ENCODE measurements around the gene HES7. TPM values are rescaled to one million over a fixed set of nuclear protein-coding genes. Genes with fewer than 3 reads are reported as not detected.

Gene HES7
- total RNA-seq, 2 experiments from 2014 or later, result 0.52 to 0.53 TPM

DNA sequence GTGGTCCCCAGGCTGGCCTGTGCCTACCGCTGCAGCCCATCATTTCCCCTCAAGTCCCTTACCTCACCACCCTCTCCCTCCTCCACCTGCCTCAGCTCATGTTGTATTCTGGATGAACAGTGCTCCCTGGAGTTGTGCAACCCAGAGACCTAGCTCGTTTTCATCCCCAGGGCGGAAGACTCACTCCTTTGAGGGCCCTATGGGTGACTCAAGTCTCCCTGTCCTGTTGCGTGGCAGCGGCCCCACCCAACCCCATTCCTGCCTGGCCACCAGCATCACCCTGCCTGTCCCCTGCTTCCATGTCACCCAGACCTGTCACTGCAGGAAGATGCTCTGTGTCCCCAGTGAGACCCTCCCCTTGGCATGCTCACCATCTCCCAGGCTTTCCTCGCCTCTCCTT is 39.7 kb downstream of the HES7 start:
- Histone ChIP-seq H3K27ac (ENCODE audit: low read depth in 1 of 2, low read length in 2 of 2) (no peak overlapping the region), H3K27me3 (ENCODE audit: control insufficient read depth in 1 of 2, insufficient read depth in 2 of 2, low read length in 2 of 2) (no peaks in the 10 kb centered on the region), H3K4me3 (ENCODE audit: low read length) (no peak overlapping the region), H3K36me3 (ENCODE audit: insufficient read depth, low read length) (no peaks in the 10 kb centered on the region), H3K9me3 (ENCODE audit: control insufficient read depth in 1 of 2, insufficient read depth in 1 of 2, low read length in 2 of 2) (no peaks in the 10 kb centered on the region), H3K4me1 (ENCODE audit: insufficient read depth, low read length) (peaks cover 15% of the 10 kb centered on the region)
- Mint-ChIP-seq H3K4me3 (no peak overlapping the region), H3K27me3 (peaks cover 16% of the 10 kb centered on the region), H3K27ac (no peak overlapping the region), H3K4me1 (ENCODE audit: low read depth) (peaks cover 12% of the 10 kb centered on the region), H3K36me3 (ENCODE audit: low read depth) (peaks cover 2% of the 10 kb centered on the region), H3K9me3 (no peaks in the 10 kb centered on the region)
- ChIA-PET POLR2A (no interaction called here), CTCF (interaction anchor here (0.5 to 1.6 kb wide), 3 partner anchors 11 to 110 kb away, joined by 3 to 5 read pairs (median 3); no protein-coding TSS in a partner anchor)
- no peak for ATAC-seq (ENCODE audit: poor library complexity)
- DNase-seq, result no peak
- intact Hi-C loops (cut with DNase I, micrococcal nuclease), result no loop called here
- no peak for TF ChIP-seq CTCF (IDR thresholded peaks at IDR 0.05)

DNA sequence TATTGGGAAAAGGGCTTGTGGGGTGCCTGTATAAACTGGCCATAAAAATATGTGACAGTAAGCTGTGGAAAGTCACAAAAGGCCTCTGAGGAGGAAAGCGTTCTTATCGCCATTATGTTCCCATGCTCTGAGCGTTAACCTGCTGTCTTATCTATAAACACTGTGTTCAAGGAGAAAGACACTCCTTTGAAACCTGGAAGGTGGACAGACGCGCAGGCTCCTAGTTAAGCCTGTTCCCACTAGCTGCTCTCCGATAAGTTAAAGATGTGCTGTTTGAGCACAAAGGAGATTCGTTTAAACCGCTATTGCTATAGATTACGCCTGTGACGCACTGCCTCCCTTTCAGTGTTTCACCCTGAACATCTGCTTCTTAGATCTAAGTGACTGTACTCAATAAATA is 41.6 kb downstream of the HES7 start:
- Histone ChIP-seq H3K36me3 (ENCODE audit: insufficient read depth, low read length) (no peaks in the 10 kb centered on the region), H3K4me1 (ENCODE audit: insufficient read depth, low read length) (peaks cover 20% of the 10 kb centered on the region), H3K4me3 (ENCODE audit: low read length) (no peak overlapping the region), H3K27ac (ENCODE audit: low read depth in 1 of 2, low read length in 2 of 2) (no peak overlapping the region), H3K27me3 (ENCODE audit: control insufficient read depth in 1 of 2, insufficient read depth in 2 of 2, low read length in 2 of 2) (no peaks in the 10 kb centered on the region), H3K9me3 (ENCODE audit: control insufficient read depth in 1 of 2, insufficient read depth in 1 of 2, low read length in 2 of 2) (no peaks in the 10 kb centered on the region)
- intact Hi-C loops (cut with DNase I, micrococcal nuclease), result no loop called here
- ChIA-PET CTCF (no interaction called here), POLR2A (no interaction called here)
- Mint-ChIP-seq H3K4me1 (ENCODE audit: low read depth) (peaks cover 15% of the 10 kb centered on the region), H3K27me3 (peaks cover 8% of the 10 kb centered on the region), H3K27ac (no peak overlapping the region), H3K9me3 (no peaks in the 10 kb centered on the region), H3K4me3 (no peak overlapping the region), H3K36me3 (ENCODE audit: low read depth) (peaks cover 4% of the 10 kb centered on the region)
- ATAC-seq (ENCODE audit: poor library complexity) (no peak), DNase-seq (no peak)
- no peak for TF ChIP-seq CTCF (IDR thresholded peaks at IDR 0.05)

GRCh38 chr17:8081876-8082275 is 42.0 kb downstream of the HES7 start:
- no peak for ATAC-seq (ENCODE audit: poor library complexity)
- Mint-ChIP-seq H3K27ac (no peak overlapping the region), H3K36me3 (ENCODE audit: low read depth) (peaks cover 4% of the 10 kb centered on the region), H3K4me1 (ENCODE audit: low read depth) (peaks cover 15% of the 10 kb centered on the region), H3K27me3 (peaks cover 8% of the 10 kb centered on the region), H3K9me3 (no peaks in the 10 kb centered on the region), H3K4me3 (no peak overlapping the region)
- Histone ChIP-seq H3K4me1 (ENCODE audit: insufficient read depth, low read length) (peaks cover 20% of the 10 kb centered on the region), H3K36me3 (ENCODE audit: insufficient read depth, low read length) (no peaks in the 10 kb centered on the region), H3K4me3 (ENCODE audit: low read length) (no peak overlapping the region), H3K27me3 (ENCODE audit: control insufficient read depth in 1 of 2, insufficient read depth in 2 of 2, low read length in 2 of 2) (no peaks in the 10 kb centered on the region), H3K9me3 (ENCODE audit: control insufficient read depth in 1 of 2, insufficient read depth in 1 of 2, low read length in 2 of 2) (no peaks in the 10 kb centered on the region), H3K27ac (ENCODE audit: low read depth in 1 of 2, low read length in 2 of 2) (no peak overlapping the region)
- intact Hi-C loops (cut with DNase I, micrococcal nuclease), result loop anchor here in 1 of 2 experiments (2.0 kb wide), 1 partner anchor 37 kb away; the partner anchor contains the start of gene ALOXE3
- CTCF ChIA-PET, result no interaction called here
- TF ChIP-seq CTCF (IDR thresholded peaks at IDR 0.05), result no peak
- POLR2A ChIA-PET, result no interaction called here
- no peak for DNase-seq

Data from CD4-positive, alpha-beta T cell (primary cell).